ENCODE data around the gene SDHC. TPM values are rescaled to one million over a fixed set of nuclear protein-coding genes. Genes with fewer than 3 reads are reported as not detected.

The SDHC gene, protein sequence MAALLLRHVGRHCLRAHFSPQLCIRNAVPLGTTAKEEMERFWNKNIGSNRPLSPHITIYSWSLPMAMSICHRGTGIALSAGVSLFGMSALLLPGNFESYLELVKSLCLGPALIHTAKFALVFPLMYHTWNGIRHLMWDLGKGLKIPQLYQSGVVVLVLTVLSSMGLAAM
- 185 TPM for total RNA-seq

DNA sequence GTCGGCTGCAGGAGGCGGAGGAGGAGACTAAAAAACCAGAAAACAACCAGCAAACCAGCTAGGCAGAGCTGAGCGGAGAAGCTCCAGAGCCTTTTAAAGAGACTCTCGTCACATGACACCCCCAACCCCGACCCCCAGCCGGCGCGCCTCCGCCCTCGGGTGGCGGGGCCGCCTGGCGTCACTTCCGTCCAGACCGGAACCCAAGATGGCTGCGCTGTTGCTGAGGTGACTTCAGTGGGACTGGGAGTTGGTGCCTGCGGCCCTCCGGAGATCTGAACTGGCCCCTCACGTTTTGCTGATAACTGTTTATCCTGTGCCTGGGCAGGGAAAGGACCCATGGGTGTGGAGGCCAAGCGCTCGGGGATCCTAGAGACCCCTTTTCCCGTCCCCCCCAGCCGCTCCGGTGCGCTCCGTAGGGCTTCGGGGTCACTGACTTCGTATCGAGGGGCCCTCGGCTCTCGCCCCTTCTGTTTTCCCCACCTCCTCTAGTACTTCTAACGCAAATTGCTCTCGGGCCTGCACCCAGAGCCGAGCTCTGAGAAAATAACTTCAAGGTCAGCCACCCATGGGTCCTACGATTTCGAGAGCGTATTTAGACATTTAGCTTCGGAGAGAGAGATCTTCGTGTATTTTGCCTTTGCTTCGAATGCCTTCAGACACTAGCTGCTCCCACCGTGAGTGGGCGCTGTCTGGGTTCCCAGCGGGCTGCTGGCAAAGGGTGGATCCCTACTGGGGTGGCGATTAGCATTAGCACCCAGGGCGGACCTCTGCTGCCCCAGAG lies at the start of gene SDHC:
Gene SDHC, plus strand, starts transcription at position 181 of the 781 bp plus-strand sequence. Its CDS starts 25 bp downstream, at position 206.
- ATAC-seq: peak; percentile 95

DNA sequence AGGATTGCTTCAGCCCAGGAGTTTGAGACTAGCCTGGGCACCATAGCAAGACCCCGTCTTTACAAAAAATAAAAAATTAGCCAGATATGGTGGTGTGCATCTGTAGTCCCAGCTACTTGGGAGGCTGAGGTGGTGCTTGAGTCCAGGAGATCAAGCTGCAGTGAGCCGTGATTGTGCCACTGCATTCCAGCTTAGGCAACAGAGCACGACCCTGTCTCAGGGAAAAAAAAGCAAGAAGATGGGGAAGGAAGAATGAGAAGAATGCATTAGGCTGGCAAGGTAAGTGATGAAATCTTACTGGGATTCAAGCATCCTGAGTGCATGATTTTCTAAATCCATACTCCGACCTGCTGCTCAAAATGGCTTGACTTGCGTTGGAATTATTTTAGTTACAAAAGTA lies 48.9 kb upstream of the SDHC start:
- ATAC-seq: no peak

DNA sequence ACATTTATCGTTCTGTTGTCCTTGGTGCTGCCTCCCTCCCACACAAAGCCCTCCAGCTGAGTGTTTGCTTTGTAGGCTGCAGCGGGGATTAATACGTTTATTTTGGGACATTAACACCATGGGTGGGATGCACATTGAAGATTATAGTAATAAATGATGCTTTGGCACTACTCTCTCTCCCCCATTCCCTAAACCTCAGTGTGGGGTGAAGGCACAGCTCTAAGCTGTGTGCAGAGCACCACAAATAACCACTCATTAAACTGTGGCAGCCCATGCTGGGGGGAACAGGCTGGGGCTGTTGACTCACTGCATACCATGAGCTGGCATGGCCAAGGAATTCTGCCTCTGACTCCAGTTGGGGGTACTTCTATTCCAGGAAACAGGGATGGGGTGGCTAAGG lies 48.0 kb upstream of the SDHC start:
- no peak for ATAC-seq

DNA sequence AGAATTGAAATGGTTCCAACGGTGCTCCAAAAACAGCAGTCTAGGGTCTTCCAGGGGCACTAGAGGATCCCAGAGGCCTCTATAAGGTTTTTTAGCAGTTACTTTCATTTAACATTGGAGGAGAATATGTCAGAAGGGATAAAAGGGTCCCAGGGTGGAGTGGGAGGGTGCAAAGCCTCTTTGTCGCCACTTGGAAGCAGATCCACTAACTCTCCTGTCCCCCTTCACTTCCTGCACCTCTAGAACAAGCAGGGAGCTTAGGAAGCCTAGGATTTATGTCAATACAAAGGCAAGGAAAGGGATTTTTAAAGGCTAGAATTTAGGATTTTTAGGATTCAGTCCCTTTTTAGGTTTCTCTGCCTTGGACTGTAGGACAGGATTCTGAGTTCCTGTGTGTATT lies 47.3 kb upstream of the SDHC start:
- no peak for ATAC-seq

DNA sequence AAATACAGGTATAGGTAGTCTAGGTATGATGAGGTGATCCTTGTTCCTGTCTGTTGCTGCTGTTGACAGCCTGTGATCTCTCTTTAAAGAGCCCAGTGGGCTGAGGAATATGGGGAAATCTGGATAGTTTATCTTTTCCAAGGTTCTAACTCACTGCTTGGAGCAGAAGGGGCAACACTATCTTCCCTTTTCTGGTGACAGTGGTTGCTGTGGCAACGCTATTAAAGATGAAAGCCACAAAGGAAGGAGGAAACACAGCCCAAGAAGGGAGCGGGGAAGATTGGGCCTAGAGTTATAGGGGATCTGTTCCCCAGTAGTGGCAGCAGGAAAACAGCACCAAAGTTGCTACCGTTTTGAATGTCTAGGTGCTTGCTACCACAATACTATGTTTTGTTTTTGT lies 46.9 kb upstream of the SDHC start:
- no peak for ATAC-seq

DNA sequence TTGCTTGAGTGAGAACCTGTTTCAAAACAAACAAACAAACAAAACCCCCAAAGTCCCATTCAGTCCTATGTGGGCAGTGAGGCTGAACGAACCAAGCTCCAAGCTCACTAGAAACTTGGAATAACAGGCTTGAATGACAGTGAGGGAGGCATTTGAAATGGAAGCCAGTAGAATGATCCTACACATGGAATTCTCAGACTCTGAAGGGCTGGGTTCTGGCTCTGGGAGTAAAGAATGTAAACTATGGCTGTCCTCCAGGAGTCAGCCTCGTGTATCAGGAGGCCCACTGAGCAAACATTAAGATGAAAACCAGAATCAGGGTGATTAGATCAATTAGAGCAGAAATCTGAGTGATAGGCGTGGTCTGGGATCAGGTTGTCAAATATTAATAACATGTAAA lies 40.8 kb upstream of the SDHC start:
- ATAC-seq: no peak

DNA sequence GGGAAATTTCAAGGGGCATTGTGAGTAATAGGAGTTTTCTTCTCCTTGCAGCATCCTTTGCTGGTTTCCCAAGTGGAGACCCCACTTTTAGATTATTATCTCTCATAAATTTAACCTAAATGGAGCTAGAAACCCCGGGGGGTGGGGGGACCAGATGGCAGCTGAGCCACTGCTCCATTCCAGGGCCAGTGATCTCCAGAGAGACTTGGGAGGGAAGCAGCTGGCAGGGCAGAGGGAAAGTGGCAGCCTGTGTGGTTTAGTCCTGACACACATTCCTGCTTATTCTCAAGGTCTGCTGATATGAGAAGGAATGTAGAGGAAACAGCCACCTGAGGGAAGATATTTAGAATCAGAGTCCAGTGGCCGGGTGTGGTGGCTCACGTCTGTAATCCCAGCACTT lies 39.3 kb upstream of the SDHC start:
- no peak for ATAC-seq

DNA sequence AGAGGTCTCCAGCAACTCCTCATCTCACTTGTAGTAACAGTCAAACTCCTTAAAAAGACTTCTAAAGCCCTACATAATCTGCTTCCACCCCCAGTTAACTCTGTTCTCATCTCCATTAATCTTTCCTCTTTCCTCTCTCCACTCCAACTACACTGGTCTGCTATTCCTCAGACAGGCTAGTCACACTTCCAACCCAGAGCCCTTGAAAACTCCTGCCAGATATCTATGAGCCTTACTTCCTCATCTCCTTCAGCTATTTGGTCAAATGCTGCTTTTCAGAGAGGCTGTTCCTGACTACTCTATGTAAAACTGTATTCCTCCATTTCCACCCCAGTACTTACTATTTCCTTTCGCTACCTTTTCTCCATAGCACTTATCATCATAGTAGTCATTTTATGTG lies 31.2 kb upstream of the SDHC start:
- ATAC-seq: no peak

DNA sequence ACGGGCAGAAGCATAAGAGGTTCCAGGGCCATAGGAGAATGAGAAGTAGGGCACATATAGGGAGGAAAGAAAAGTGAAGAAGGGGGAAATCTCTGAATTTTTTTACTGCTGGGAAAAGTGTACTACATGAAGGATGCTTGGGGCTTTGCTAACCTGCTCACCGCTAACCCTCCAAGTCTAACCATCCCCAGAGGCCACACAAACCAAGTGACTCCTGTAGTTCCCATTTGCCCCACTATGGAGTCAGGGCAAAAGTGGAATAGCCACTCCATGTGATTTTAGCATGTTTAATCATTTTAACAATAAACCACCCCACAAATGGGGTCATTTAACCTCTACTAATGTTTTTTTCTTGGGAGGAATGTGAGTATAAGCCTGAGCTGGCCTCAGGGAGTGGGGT lies 29.1 kb upstream of the SDHC start:
- no peak for ATAC-seq

DNA sequence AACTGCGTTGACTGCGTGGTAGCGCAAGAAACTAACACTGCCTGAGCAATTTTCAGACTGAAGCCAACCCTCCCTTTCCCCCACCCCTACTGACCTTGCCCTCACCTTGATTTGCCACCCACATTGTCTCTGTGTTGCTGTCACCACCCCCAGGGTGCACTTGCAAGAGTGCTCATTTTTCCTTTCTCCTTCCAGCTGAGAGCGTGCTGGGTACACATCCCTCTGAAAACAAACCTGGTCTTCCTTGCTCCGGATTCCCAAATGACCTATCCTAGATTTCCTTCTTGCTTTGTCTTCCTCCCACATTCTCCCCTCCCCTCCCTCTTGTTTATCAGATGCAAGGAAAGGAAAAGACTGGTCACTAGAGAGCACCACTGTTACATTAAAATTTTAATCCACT lies 28.7 kb upstream of the SDHC start:
- ATAC-seq: no peak

DNA sequence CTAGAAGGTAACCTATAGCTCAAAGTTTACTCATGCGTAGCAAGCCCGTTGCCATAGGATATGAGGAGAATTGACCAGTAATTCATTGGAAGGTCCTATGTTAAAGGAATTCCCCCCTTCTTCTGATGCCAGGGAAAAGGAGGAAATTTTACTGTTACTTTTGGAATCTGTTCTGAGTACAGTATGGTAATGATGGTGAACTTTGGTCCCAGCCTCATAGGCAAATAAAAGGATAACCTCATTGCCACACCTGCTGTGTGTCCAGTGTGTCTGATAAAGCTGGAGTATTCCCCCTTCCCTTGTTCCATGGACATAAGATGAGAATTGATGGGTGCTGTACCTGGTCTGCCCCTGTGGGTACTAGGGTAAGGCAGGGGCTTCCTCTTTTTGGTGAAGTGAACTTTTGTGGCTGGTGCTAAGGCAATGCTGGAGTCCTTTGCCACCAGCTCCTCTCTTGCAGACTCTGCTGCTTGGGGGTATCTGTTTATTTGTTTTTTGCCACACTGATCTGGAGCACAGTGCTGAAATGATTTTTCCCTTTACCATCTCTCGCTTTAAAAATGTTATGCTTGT lies 26.6 kb upstream of the SDHC start:
- no peak for ATAC-seq

DNA sequence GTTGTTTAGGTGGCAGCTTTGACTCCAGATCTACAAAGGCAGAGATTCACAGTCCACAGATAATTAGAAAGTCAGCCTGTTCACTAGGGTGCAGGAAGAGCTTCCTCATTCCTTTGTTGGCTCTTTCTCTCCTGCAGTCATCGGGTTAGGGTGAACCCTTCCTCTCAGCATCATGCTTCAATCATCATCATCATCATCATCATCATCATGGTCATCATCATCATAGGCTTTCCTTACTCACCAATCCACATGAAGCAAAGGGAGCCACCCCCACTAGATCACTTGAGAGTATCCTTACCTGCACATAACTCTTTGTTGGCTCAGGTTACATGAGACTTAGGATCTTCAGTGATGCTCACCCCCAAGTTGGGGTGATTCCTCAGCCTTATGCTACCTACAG lies 23.4 kb upstream of the SDHC start:
- no peak for ATAC-seq

DNA sequence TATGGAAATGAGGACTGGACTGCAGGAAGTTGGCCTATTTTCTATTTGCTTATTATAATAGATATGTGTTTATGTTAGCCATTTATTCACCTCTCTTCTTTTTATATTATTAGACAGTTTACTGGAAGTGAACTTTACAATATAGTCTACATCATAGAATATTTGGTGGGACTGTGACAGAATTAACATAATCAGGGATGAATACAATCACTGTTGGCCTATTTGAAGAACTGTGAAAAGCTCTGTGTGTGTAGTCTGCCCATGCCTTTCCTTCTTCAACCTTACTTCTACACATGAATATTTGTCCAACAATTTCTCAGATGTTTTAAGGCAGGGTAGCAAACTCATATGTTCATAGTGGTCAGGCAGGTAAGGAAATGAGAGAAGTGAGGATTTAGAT lies 16.8 kb upstream of the SDHC start:
- no peak for ATAC-seq

DNA sequence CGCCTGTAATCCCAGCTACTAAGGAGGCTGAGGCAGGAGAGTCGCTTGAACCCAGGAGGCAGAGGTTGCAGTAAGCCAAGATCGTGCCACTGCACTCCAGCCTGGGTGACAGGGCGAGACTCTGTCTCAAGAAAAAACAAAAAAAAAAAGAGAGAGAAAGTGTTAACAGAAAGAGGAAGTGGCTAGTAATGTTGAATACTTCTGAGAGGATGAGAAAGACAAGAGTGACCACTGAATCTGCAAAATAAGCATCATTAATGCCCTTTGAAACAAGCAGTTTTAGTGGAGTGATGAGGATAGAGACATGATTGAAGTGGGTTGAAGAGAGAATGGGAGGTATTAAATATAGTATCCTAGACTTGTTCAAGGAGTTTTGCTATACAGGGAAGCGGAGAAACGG lies 16.1 kb upstream of the SDHC start:
- ATAC-seq: no peak

DNA sequence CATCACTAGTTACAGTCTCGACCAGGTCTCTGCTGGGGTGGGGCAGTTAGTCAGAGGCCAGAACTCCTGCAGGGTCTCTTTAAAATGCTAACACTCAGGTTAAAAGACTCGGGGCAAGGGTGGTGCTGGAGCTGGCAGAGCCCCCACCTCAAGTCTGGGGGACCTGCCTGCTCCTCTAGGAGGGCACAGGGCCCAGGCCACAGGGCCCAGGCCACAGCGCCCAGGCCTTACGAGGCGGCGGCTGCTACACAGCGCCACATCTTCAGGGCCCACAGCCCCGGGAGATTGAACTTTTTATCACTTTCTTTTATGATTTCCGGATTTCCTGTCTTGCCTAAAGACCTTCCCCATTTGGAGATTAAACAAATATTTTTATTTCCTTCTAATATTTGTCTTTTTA lies 14.8 kb upstream of the SDHC start:
- no peak for ATAC-seq

DNA sequence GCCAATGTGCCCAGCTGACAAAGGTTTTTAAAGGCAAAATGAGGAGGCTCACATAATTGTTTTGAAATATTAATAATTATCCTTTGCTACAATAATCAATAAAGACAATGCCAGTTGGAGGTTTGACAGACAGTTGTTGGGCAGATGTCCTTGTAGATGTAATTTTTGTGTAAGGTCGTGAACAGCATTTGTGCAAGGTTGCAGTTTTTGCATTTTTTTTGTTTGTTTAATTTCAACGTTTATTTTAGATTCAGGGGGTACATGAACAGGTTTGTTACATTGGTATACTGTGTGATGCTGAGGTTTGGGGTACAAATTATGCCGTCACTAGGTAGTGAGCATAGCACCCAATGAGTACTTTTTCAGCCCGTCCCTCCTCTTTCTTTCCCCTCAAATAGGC lies 13.7 kb upstream of the SDHC start:
- no peak for ATAC-seq

DNA sequence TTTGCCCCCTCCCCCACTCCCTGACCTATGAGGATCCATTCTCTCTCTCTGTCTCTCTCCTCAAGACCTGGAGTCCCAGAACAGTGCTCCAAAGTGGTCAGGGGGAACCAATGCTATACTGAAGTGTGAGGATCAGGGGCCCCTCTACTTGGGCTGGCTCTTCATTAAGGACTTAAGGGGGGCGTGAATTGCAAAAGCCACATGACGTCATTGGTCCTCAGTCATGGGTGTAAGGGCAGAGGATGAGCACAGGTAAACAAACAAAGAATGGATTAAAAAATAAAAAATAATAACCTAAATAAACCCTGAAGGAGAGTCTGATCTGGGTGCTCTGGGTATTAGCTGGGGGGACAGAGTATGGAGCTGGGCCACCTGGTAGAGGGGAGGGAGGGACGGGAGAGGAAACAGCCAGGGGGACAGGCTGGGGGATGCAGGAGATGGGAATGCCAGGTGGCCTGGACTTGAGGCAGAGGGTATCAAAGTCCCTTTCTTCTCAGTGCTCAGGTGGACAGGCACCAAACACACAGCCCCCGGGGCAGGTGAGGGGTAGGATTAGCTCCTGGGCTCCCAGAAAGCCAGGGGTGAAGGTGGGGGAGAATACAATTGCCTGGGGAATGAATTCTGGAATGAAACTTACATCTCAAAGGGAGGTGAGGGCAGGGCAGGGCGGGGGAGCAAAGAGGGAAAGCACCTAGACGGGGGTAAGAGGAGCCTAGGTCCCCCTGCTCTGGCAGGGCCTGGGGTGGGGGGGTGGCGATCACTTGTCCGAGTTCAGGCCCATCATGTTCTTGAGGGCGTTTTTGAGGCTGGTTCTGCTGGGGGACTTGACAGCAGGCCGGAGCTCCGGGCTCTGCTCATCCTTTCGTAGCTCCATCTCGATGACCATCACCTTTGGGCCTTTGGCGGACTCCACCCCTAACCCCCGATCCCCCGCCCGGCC lies 9.0 kb upstream of the SDHC start:
- ATAC-seq: no peak

DNA sequence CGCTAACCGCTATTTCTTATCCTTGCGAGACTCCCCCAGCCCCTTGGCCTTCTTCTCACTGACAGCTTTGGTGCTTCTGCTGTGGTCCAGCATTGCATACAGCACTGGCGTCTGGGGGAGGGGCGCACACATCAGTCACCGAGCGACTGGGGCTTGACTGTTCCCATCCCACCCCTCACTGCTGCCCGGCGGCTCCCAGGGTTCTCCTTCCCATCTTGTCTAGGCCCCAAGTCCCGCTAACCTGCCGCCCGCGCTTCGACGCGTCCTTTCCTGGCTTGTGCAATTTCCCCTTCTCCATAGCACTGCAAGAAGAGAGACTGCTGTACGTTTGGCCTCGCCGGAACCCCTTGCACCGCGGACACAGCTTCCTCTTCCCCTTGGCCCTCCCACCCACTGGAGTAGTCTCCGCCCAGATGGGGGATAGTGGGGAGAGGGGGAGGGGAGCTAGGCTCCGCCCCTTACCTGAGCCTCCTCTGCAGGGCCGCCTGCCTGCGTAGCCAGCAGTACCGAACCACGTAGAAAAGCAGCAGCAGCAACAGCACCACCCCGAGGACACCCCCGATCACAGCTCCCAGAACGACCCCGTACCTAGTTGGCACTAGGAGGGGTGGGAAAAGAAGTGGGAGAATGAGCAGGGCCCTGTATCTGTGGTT lies 8.2 kb upstream of the SDHC start:
- ATAC-seq: peak; percentile 92

DNA sequence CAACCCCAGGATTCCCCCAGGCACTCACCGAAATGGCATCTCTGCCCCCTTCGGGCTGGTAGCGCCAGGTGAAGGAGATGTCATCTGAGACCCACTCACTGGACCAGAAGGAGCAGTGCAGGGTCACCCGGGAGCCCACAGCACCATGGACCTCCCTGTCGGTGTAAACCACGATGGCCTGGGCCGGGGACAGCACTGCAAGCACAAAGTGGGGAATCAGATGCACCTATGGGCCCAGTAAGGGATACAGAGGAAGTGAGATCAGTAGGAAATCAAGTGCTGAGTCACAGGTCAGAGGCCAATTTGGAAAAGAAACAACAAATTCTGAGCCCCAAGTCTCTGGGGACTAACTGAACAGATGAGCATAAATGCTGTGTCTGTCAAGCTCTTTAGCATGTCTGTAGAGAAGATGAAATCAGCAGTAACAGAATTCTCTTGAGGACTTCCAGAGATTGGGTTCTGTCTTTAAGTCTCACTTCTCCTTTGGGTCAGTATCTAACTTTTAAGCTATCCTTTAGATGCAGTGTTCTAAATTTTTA lies 6.9 kb upstream of the SDHC start:
- ATAC-seq: no peak

DNA sequence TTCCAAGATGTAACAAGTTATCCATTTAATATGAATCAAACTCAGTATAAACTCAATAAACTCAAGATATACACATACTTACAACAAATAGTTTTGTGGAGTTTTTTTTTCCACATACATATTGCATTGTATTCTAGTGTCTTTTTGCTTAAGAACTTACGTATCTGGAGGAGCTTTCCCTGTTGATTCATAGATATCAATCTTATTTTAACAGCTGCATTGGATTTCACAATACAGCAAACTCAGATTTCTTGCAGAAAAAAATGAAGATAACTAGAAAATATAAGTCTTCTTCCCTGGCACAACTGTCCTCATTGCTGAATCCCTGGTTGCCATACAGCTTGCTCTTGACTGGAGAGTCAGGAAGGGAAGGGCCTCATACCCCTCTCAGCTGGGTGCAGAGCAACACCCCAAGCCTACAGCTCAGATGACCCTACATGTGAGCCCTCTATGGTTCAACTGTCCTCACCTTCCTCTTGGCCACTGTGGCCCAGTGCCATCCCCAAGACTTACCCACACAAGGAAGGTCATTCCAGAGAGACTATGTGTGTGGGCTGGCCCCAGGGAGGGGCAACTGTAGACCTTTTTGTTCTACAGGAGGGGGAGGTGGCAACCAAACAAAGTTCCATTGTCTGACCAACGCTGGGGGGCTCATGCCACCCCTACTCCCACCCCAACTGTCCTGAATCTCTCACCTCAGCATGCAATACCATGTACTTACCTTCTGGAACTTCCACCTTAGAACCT lies 6.1 kb upstream of the SDHC start:
- ATAC-seq: no peak

DNA sequence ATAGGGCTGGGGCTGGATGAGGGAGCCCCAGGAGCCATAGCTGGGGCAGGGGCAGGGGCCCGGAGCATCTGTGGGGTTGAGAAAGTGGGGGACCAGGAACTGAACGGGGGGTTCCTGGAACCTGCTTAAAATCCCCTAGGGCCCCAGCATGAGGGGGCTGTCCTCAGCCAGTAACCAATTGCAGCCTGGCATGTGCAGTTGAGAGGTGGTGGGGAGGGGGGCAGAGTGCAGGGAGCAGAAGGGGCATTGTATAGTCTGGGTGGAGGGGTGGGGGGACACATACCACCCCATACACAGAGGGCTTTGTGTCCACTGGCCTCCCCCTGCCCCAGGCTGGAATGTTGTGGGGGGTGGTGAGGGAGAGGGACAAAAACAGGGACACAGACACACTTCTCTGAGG lies 4.3 kb upstream of the SDHC start, which contains the start of gene MPZ:
Gene MPZ, minus strand, starts transcription at position 101 of the 400 bp plus-strand sequence. Its CDS starts 63 bp downstream, at position 38.
- ATAC-seq: no peak
